Measurements from ENCODE around the gene KIF22. TPM values are rescaled to one million over a fixed set of nuclear protein-coding genes. Genes with fewer than 3 reads are reported as not detected.
"Not testable (repeated sequence)": the region's sequence is repeated elsewhere in the genome, so short reads cannot be mapped to it uniquely, and the experiment has no call there.

The KIF22 gene
- total RNA-seq, 6 experiments from 2014 or later, result 9.8 to 27.1 (median 24.7) TPM

DNA sequence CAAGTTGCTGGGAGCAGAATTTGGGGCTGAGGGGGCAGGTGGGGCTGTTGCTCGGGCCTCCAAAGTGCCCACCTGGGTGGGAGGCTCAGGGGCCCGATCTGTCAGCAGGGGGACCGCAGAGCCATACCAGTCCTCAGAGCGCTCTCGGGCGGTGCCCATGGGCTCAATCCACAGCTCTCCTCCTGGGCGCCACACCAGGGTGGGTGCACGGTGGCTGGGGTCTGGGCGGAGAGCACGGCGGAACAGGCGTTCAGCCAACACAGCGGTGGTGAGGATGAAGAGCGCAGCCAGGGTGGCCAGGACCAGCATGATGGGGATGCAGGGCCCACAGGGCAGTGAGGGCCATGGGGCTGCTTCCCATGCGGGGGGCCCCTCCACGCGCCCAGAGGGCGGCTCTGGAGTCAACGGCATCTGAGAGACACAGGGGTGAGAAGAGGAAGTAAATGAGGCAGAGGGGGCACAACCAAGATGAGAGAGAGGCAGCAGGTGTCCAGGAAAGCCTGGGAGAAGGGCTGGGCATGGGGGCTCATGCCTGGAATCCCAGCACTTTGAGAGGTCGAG is 45.9 kb upstream of the KIF22 start:
- H3K4me3 ChIP-seq, result peak overlapping the region in 1 of 3 donors; percentile 33

GRCh38 chr16:29745121-29745852 is 45.3 kb upstream of the KIF22 start:
- peak in 1 of 3 donors; percentile 19 for DNase-seq
- Histone ChIP-seq H3K4me1 (no peaks in the 10 kb centered on the region), H3K36me3 (no peaks in the 10 kb centered on the region), H3K4me3 (peak overlapping the region; percentile 21 to 37 (median 33)), H3K9me3 (no peaks in the 10 kb centered on the region), H3K27me3 (no peaks in the 10 kb centered on the region), H3K27ac (peak overlapping the region in 2 of 3 donors; percentile 43 to 65)
- intact Hi-C loops (cut with DNase I), result no loop called here
- TF ChIP-seq POLR2A (IDR thresholded peaks at IDR 0.05), result no peak
- TF ChIP-seq, protein P1, sequence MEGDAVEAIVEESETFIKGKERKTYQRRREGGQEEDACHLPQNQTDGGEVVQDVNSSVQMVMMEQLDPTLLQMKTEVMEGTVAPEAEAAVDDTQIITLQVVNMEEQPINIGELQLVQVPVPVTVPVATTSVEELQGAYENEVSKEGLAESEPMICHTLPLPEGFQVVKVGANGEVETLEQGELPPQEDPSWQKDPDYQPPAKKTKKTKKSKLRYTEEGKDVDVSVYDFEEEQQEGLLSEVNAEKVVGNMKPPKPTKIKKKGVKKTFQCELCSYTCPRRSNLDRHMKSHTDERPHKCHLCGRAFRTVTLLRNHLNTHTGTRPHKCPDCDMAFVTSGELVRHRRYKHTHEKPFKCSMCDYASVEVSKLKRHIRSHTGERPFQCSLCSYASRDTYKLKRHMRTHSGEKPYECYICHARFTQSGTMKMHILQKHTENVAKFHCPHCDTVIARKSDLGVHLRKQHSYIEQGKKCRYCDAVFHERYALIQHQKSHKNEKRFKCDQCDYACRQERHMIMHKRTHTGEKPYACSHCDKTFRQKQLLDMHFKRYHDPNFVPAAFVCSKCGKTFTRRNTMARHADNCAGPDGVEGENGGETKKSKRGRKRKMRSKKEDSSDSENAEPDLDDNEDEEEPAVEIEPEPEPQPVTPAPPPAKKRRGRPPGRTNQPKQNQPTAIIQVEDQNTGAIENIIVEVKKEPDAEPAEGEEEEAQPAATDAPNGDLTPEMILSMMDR (IDR thresholded peaks at IDR 0.05), result no peak
- WGBS (ENCODE audit: insufficient coverage, low coverage, low lambda C conversion rate, missing lambda C conversion rate), result 56% methylated on average over 10 of the region's 16 CpGs
- ATAC-seq, result peak; percentile 40 to 58 (median 51)

More for the DNA sequence above, 45.9 kb upstream of the KIF22 start:
- ATAC-seq (peak in 1 of 4 donors; percentile 4), DNase-seq (peak in 1 of 3 donors; percentile 58)
- H3K4me1 ChIP-seq, result no peaks in the 10 kb centered on the region
- no peak for TF ChIP-seq POLR2A (IDR thresholded peaks at IDR 0.05)
- TF ChIP-seq, protein P1 (IDR thresholded peaks at IDR 0.05), result no peak
- no peaks in the 10 kb centered on the region for H3K36me3 ChIP-seq
- intact Hi-C loops (cut with DNase I), result no loop called here
- no peaks in the 10 kb centered on the region for H3K9me3 ChIP-seq
- no peaks in the 10 kb centered on the region for H3K27me3 ChIP-seq
- WGBS (ENCODE audit: insufficient coverage, low coverage, low lambda C conversion rate, missing lambda C conversion rate), result 84% methylated on average over 5 of the region's 20 CpGs
- H3K27ac ChIP-seq, result peak overlapping the region in 1 of 3 donors; percentile 65

GRCh38 chr16:29745853-29746345 is 44.7 kb upstream of the KIF22 start, which contains the start of gene C16orf54:
C16orf54 (minus strand) TSS chr16:29745990; CDS start chr16:29744951, 1,039 bp downstream.
- Histone ChIP-seq H3K27ac (peak within 1 kb of the TSS in 2 of 3 donors; percentile 43 to 65), H3K9me3 (no peaks in the 10 kb centered on the region), H3K4me3 (peak within 1 kb of the TSS; percentile 21 to 37 (median 33)), H3K4me1 (no peaks in the 10 kb centered on the region), H3K27me3 (no peaks in the 10 kb centered on the region), H3K36me3 (no peaks in the 10 kb centered on the region)
- intact Hi-C loops (cut with DNase I), result no loop called here
- peak; percentile 67 to 85 (median 67) for DNase-seq
- WGBS (ENCODE audit: insufficient coverage, low coverage, low lambda C conversion rate, missing lambda C conversion rate), result 45% methylated on average over 9 of the region's 12 CpGs
- TF ChIP-seq, protein P1 (IDR thresholded peaks at IDR 0.05), result no peak
- no peak for TF ChIP-seq POLR2A (IDR thresholded peaks at IDR 0.05)
- ATAC-seq, result peak; percentile 79 to 85 (median 82)

DNA sequence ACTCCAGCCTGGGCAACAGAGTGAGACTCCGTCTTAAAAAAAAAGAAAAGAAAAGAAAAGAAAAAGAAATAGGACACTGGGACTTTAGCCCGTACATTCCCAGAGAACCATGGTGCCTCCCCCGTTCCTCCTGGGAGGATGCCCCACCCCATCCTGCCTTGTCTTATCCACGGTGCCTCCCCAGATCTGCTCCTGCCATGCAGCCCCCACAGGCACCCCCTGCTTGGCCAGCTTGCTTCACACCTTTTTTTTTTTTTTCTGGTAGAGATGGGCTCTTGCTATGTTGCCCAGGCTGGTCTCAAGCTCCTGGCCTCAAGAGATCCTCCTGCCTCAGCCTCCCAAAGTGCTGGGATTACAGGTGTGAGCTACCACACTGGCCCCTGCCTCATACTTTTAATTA is 44.0 kb upstream of the KIF22 start:
- H3K9me3 ChIP-seq; ATAC-seq; H3K27me3 ChIP-seq; H3K4me1 ChIP-seq; H3K4me3 ChIP-seq; H3K36me3 ChIP-seq; intact Hi-C loops (cut with DNase I); DNase-seq: not testable (repeated sequence)
- 51% methylated on average over 2 of the region's 4 CpGs for WGBS (ENCODE audit: insufficient coverage, low coverage, low lambda C conversion rate, missing lambda C conversion rate)
- peak overlapping the region in 1 of 3 donors; percentile 40 for H3K27ac ChIP-seq

All from right lobe of liver (tissue), 6 donors.